Transverse colon (tissue), 4 donors: ENCODE measurements around the gene TATDN3. TPM values are rescaled to one million over a fixed set of nuclear protein-coding genes. Genes with fewer than 3 reads are reported as not detected.

Source experiments
- DNase-seq: peaks from one replicate; pipeline ENCODE4 v3.0.0-alpha.2; 2019
- H3K27ac ChIP-seq, 4 donors: fragments of 200-600 bp; sonication (generic); 2 replicates each; pipeline ENCODE4 v1.5.1; 2016 to 2018; ENCODE audit warnings: inconsistent platforms in 4 of 4
- H3K27me3 ChIP-seq: fragments of 200-600 bp; sonication (generic); 2 replicates; pipeline ENCODE4 v1.5.1; 2017; ENCODE audit warnings: inconsistent platforms
- H3K36me3 ChIP-seq, 4 donors: fragments of 200-600 bp; sonication (generic); 2 replicates each; pipeline ENCODE4 v1.5.1; 2017 to 2019; ENCODE audit warnings: inconsistent platforms in 4 of 4
- H3K4me1 ChIP-seq, 4 donors: fragments of 200-600 bp; sonication (generic); 2 replicates each; pipeline ENCODE4 v1.5.1; 2017 to 2020; ENCODE audit warnings: inconsistent platforms in 4 of 4
- H3K4me3 ChIP-seq, 4 donors: fragments of 200-600 bp; sonication (generic); 1 replicate in 1 of 4; 2 replicates in 3 of 4; pipeline versions ENCODE4 v1.5.1 to v1.6.1; 2017 to 2019; ENCODE audit warnings: inconsistent platforms in 4 of 4
- H3K9me3 ChIP-seq, 2 donors: fragments of 200-600 bp; sonication (generic); 2 replicates each; pipeline ENCODE4 v1.5.1; 2017 to 2019; ENCODE audit warnings: inconsistent platforms in 2 of 2
- EP300 ChIP-seq: sonication (generic); formaldehyde crosslinking; IDR thresholded peaks from one replicate; pipeline ENCODE4 v1.6.1; 2017; ENCODE audit warnings: antibody characterized with exemption, low read depth
- POLR2A ChIP-seq: fragments of 450-650 bp; IDR thresholded peaks from one replicate; pipeline ENCODE4 v1.6.1; 2016; ENCODE audit warnings: antibody characterized with exemption, mild to moderate bottlenecking, moderate library complexity
- POLR2AphosphoS5 ChIP-seq, 3 donors: sonication (generic); formaldehyde crosslinking; IDR thresholded peaks; one replicate each; pipeline ENCODE4 v1.6.1; 2016; ENCODE audit warnings: antibody characterized with exemption in 3 of 3
- WGBS, 2 donors: methylation state at CpG; one replicate each; pipeline ENCODE4 v1.1.5; 2018; ENCODE audit warnings: low coverage in 1 of 2; 5-methylcytosine and 5-hydroxymethylcytosine counted together
- in situ Hi-C, 4 donors: fragments of 200-750 bp; cut with MboI; loops; one replicate each; pipeline versions ENCODE4 v1.15.0 to v1.15.1; 2017; ENCODE audit warnings: low sequenced_read_pairs in 3 of 4, low pct_ligation_motif_present in 1 of 4, low pct_unique_long_range_greater_than_20kb in 1 of 4
- intact Hi-C: fragments of 100-400 bp; cut with DNase I; formaldehyde crosslinking; loops from one replicate; pipeline ENCODE4 v1.15.1; 2023; ENCODE audit warnings: low total_unique reads
- total RNA-seq, 4 donors: library from RNA; depleted of rRNA; stranded (reverse); fragments of >200 nt; gene quantifications; one replicate each; pipeline ENCODE4 v1.1.0, GENCODE V29; 2016
- TF ChIP-seq, protein P1 (sequence below), 5 experiments: fragments of 200-600 bp in 3 of 5; fragments of 450-650 bp in 2 of 5; sonication (generic) in 3 of 5; IDR thresholded peaks; 1 replicate in 2 of 5; 2 replicates in 3 of 5; pipeline ENCODE4 v1.5.1; 2016 to 2017; ENCODE audit warnings: antibody characterized with exemption in 5 of 5, inconsistent platforms in 3 of 5, mild to moderate bottlenecking in 2 of 5, moderate library complexity in 1 of 5

TATDN3 gene
- total RNA-seq, 4 donors from 2014 or later: 1.00 to 17.0 (median 4.6) TPM

GRCh38 chr1:212797681-212798080 lies 6.0 kb downstream of the TATDN3 start:
- TF ChIP-seq EP300: no peak
- TF ChIP-seq, protein P1, sequence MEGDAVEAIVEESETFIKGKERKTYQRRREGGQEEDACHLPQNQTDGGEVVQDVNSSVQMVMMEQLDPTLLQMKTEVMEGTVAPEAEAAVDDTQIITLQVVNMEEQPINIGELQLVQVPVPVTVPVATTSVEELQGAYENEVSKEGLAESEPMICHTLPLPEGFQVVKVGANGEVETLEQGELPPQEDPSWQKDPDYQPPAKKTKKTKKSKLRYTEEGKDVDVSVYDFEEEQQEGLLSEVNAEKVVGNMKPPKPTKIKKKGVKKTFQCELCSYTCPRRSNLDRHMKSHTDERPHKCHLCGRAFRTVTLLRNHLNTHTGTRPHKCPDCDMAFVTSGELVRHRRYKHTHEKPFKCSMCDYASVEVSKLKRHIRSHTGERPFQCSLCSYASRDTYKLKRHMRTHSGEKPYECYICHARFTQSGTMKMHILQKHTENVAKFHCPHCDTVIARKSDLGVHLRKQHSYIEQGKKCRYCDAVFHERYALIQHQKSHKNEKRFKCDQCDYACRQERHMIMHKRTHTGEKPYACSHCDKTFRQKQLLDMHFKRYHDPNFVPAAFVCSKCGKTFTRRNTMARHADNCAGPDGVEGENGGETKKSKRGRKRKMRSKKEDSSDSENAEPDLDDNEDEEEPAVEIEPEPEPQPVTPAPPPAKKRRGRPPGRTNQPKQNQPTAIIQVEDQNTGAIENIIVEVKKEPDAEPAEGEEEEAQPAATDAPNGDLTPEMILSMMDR (IDR thresholded peaks at IDR 0.05): no peak
- no peak for TF ChIP-seq POLR2A
- no peak for TF ChIP-seq POLR2AphosphoS5 (IDR thresholded peaks at IDR 0.05)
- Histone ChIP-seq H3K4me1 (peaks cover 2 to 17% (median 3%) of the 10 kb centered on the region in 4 donors), H3K27ac (no peak overlapping the region), H3K27me3 (no peaks in the 10 kb centered on the region), H3K36me3 (peaks cover 0 to 13% (median 2%) of the 10 kb centered on the region in 4 donors), H3K9me3 (no peaks in the 10 kb centered on the region), H3K4me3 (no peak overlapping the region)
- intact Hi-C loops: loop anchor here (10.0 kb wide), 2 partner anchors 323 to 553 kb away; no protein-coding TSS in a partner anchor
- WGBS, 2 donors: 90 to 93% methylated on average over 3 of the region's 3 CpGs
- in situ Hi-C loops: loop anchor here in 1 of 4 donors (25.0 kb wide), 1 partner anchor 135 kb away; no protein-coding TSS in a partner anchor
- no peak for DNase-seq

DNA sequence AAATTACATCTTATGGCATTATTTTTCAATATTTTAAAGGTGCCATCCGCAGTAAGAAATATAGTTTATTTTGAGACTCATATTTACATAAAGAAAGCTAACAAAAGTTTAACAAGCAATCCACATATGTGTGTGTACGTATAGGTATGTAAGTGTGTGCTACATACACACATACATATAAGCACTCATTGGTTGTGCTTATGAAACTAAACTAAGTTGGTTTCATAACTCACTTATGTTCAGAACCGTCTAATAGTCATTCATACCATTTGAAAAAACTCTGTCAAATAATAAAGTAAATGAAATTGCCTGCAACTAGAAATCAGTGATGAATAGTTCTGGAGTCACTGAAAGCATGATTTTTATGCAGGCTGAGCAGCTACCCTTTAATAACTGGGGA lies 14.1 kb downstream of the TATDN3 start:
- peaks cover 0 to 26% (median 8%) of the 10 kb centered on the region in 4 donors for H3K36me3 ChIP-seq

GRCh38 chr1:212814537-212815334 lies 23.0 kb downstream of the TATDN3 start:
- no peak overlapping the region for H3K4me3 ChIP-seq
- 37 to 46% methylated on average over 2 to 5 of the region's 5 CpGs for WGBS, 2 donors

More for the DNA sequence above, 14.1 kb downstream of the TATDN3 start:
- Histone ChIP-seq H3K4me1 (no peaks in the 10 kb centered on the region), H3K9me3 (no peaks in the 10 kb centered on the region), H3K27me3 (no peaks in the 10 kb centered on the region), H3K4me3 (no peak overlapping the region), H3K27ac (no peak overlapping the region)
- TF ChIP-seq POLR2A: no peak
- TF ChIP-seq, protein P1 (IDR thresholded peaks at IDR 0.05): no peak
- TF ChIP-seq EP300: no peak
- TF ChIP-seq POLR2AphosphoS5 (IDR thresholded peaks at IDR 0.05): no peak
- in situ Hi-C loops: loop anchor here in 3 of 4 donors (25.0 kb wide), 1 partner anchor 182 kb away; no protein-coding TSS in a partner anchor
- no peak for DNase-seq
- intact Hi-C loops: no loop called here
- WGBS, 2 donors: 84 to 96% methylated on average over 3 of the region's 3 CpGs

More at GRCh38 chr1:212814537-212815334, 23.0 kb downstream of the TATDN3 start:
- in situ Hi-C loops (loop anchor here (10.0 to 25.0 kb wide), 2 partner anchors 173 to 180 kb away; no protein-coding TSS in a partner anchor), intact Hi-C loops (loop anchor here (10.0 kb wide), 1 partner anchor 180 kb away; no protein-coding TSS in a partner anchor)
- Histone ChIP-seq H3K27me3 (no peaks in the 10 kb centered on the region), H3K36me3 (no peaks in the 10 kb centered on the region), H3K9me3 (no peaks in the 10 kb centered on the region), H3K4me1 (peaks cover 0 to 11% (median 7%) of the 10 kb centered on the region in 4 donors), H3K27ac (no peak overlapping the region)
- TF ChIP-seq POLR2AphosphoS5 (IDR thresholded peaks at IDR 0.05): no peak
- TF ChIP-seq, protein P1 (IDR thresholded peaks at IDR 0.05): peak; percentile 34 to 51 (median 46)
- no peak for DNase-seq
